ENCODE data around the gene ASNSD1.
"Not testable (repeated sequence)": the region's sequence is repeated elsewhere in the genome, so short reads cannot be mapped to it uniquely, and the experiment has no call there.

The ASNSD1 gene

GRCh38 chr2:189696223-189696622, 35.0 kb downstream of the ASNSD1 start:
- DNase-seq = no peak

GRCh38 chr2:189698020-189698887, 37.0 kb downstream of the ASNSD1 start:
- DNase-seq = no peak

GRCh38 chr2:189700681-189701080, 39.4 kb downstream of the ASNSD1 start:
- no peak for DNase-seq

- DNase-seq = no peak
Measured at GRCh38 chr2:189702071-189702470, 40.8 kb downstream of the ASNSD1 start.

- DNase-seq = no peak
Measured at GRCh38 chr2:189709501-189710221, 48.4 kb downstream of the ASNSD1 start.

- not testable (repeated sequence) for DNase-seq
Measured at GRCh38 chr2:189717593-189717992, 56.3 kb downstream of the ASNSD1 start.

GRCh38 chr2:189719571-189719970, 58.3 kb downstream of the ASNSD1 start:
- no peak for DNase-seq

Measured in activated T-cell treated with anti-CD3 and anti-CD28 coated beads, Interleukin-2, amount 50 U/mL, for 1 hour (primary cell).